Measurements from ENCODE around the gene BCL10. TPM values are rescaled to one million over a fixed set of nuclear protein-coding genes. Genes with fewer than 3 reads are reported as not detected.

The BCL10 gene
- total RNA-seq, 1 donor from 2014 or later: 25.9 TPM

DNA sequence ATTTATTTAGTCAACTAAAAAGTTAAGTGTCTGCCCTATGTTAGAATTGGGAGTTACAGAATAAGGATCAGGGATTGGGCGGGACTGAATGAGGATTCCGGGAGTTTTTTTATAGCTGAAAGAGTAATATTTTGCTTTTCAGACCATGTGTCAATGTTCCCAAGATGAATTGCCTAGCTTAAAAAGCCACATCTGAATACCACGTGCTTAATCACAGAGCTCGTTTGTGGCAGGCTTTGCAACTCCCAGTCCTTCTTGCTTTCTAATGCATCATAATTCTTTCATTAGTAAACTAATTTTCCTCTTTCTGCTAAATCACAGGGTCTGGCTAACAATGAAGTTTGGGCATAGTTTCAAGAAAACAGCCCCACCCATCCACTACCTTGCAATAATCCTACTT, 4.2 kb upstream of the BCL10 start:
- Histone ChIP-seq H3K27me3 (no peaks in the 10 kb centered on the region), H3K27ac (no peak overlapping the region), H3K9me3 (no peaks in the 10 kb centered on the region), H3K4me1 (peaks cover 10% of the 10 kb centered on the region), H3K36me3 (no peaks in the 10 kb centered on the region), H3K4me3 (no peak overlapping the region)
- intact Hi-C loops (cut with DNase I): no loop called here
- no peak for DNase-seq
- no peak for TF ChIP-seq CTCF (IDR thresholded peaks at IDR 0.05)
- no peak for ATAC-seq

GRCh38 chr1:85279458-85280080, 3.1 kb upstream of the BCL10 start:
- H3K9me3 ChIP-seq: no peaks in the 10 kb centered on the region
- ATAC-seq (no peak), DNase-seq (no peak)
- peak overlapping the region; percentile 56 for H3K27ac ChIP-seq
- no peak for TF ChIP-seq CTCF (IDR thresholded peaks at IDR 0.05)
- peaks cover 20% of the 10 kb centered on the region for H3K4me1 ChIP-seq
- no peaks in the 10 kb centered on the region for H3K27me3 ChIP-seq
- no peaks in the 10 kb centered on the region for H3K36me3 ChIP-seq
- H3K4me3 ChIP-seq: no peak overlapping the region
- intact Hi-C loops (cut with DNase I): no loop called here

- ATAC-seq (peak; percentile 1), DNase-seq (no peak)
- Histone ChIP-seq H3K4me3 (no peak overlapping the region), H3K9me3 (no peaks in the 10 kb centered on the region), H3K4me1 (peaks cover 26% of the 10 kb centered on the region), H3K36me3 (no peaks in the 10 kb centered on the region), H3K27me3 (no peaks in the 10 kb centered on the region), H3K27ac (peak overlapping the region; percentile 56)
- no peak for TF ChIP-seq CTCF (IDR thresholded peaks at IDR 0.05)
- intact Hi-C loops (cut with DNase I): no loop called here
Observed at GRCh38 chr1:85278853-85279314, 2.5 kb upstream of the BCL10 start.

- H3K9me3 ChIP-seq: no peaks in the 10 kb centered on the region
- peaks cover 26% of the 10 kb centered on the region for H3K4me1 ChIP-seq
- peaks cover 2% of the 10 kb centered on the region for H3K36me3 ChIP-seq
- no peaks in the 10 kb centered on the region for H3K27me3 ChIP-seq
- intact Hi-C loops (cut with DNase I): no loop called here
- no peak overlapping the region for H3K4me3 ChIP-seq
- ATAC-seq (no peak), DNase-seq (no peak)
- no peak for TF ChIP-seq CTCF (IDR thresholded peaks at IDR 0.05)
- H3K27ac ChIP-seq: no peak overlapping the region
Observed at GRCh38 chr1:85277802-85278201, 1.4 kb upstream of the BCL10 start.

DNA sequence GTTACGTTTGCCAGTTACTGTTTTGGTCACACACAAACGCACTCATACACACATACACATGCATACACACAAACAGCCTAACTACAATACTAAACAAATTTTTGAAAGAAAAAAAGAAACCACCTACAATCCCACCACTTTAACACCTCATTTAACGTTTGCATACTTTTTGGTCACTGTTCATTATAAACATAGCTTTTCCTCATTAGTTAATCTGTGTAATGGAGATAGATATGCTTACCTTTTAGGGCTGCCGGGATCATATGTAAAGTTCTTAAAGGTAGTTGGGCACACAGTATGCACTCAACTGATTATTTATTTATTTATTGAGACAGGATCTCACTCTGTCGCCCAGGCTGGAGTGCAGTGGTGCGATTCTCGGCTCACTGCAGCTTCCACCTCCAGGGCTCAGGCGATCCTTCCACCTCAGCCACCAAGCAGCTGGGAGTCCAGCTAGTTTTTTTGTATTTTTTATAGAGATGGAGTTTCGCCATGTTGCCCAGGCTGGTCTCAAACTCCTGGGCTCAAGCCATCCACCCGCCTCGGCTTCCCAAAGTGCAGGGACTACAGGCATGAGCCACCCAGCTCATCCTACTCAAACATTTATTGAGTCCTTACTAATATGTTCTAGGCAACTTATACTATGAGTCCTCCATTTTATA, 677 bp upstream of the BCL10 start:
- Histone ChIP-seq H3K27me3 (no peaks in the 10 kb centered on the region), H3K9me3 (no peaks in the 10 kb centered on the region), H3K36me3 (peaks cover 8% of the 10 kb centered on the region), H3K27ac (peak overlapping the region; percentile 96), H3K4me1 (peaks cover 26% of the 10 kb centered on the region), H3K4me3 (peak overlapping the region; percentile 82)
- ATAC-seq (no peak), DNase-seq (no peak)
- intact Hi-C loops (cut with DNase I): no loop called here
- no peak for TF ChIP-seq CTCF (IDR thresholded peaks at IDR 0.05)

Data from upper lobe of right lung (tissue), 1 donor.